GM19395 (cell line): ENCODE data around the gene TGM5.
"Not testable (repeated sequence)": the region's sequence is repeated elsewhere in the genome, so short reads cannot be mapped to it uniquely, and the experiment has no call there.

ENCODE experiments used
- ATAC-seq: cut with Tn5 transposase; IDR thresholded peaks from one replicate; pipeline ENCODE4 v1.9.1; 2021; ENCODE audit warnings: mild to moderate bottlenecking, moderate library complexity; ENCODE audit not compliant: unreplicated experiment

The TGM5 gene

DNA sequence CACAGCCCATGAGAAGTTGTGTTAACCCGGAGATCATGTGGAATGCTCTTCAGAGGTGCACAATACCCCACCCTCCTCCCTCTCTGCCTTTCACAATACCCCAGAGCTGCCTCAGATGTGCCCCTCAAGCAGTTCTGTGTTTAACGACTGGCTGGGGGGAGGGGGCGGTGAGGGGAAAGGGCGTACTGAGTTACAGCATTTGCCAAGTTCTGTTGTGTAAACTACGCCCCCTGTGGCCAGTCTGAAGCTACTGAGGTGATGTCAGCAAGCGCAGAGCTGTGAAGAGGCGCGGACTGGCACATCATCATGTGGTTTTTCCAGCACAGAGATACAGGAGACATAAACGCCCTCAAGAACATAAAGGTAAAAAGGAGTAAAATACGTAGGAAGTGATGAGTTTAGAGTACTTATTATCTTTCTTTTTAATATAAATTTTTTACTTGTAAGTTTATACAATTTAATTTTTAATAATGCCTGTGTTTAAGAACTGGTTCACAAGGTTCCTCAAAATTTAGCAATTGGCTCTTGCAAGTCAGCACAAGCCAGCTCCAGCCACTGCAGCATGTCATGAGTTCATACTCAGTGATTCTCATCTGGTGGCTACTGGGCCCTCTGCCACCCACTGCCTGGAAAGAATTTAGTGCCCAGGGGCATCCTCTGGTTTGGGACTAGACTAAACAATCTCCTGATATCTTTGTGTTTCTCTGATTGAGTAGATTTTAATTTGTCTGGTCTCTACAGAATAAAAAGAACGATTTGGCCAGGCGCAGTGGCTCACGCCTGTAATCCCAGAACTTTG is 47.6 kb downstream of the TGM5 start:
- no peak for ATAC-seq

DNA sequence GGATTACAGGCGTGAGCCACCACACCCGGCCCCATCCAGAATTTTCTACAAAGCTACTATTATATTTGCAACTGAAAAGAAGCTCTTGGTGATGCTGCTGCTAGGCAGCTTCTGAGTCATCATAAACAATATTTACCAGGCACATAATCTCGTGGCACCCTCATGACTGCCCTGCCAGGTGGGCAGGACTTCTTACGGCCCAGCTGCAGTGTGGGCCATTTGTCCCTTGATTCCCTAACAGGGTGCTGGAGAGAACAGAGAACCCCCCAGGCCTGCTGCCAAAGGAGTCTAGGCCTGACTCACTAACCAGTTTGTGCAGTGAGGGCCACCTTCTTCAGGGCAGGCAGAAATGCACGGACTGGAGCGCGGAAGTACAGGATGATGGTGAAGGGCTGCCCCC is 50.8 kb downstream of the TGM5 start:
- no peak for ATAC-seq

DNA sequence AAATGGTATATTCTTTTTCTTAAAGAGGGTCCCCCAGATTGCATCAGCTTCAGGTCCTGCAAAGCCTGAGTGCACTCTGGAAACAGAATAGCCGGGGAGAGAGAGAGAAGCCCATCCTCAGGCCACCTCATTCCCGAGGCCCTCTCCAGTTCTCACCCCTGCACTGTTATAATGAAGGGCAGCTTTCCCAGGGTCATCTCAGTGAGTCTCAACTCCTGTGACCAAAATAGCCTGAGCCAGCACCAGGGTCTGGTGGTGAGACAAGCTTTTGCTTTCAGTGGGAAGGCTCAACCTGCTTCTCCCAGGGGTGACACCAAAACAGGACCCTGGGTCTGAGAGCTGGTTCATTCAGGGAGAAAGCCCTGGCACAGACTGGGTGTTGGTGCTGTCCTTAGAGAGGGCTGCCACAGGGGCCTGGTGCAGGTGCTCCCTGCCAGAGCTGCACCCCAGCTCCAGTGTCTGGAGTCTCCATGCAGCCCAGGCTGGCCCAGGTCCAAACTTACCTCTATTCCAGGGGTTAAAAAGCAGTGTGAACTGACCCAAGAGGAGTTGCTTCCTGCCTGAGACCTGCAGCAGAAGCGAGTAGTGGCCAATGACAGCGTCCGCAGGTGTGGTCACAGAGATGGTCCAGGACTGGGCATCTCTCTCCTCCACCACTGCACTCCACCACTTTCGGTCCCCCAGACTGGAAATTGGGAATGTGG is 52.0 kb downstream of the TGM5 start:
- no peak for ATAC-seq

DNA sequence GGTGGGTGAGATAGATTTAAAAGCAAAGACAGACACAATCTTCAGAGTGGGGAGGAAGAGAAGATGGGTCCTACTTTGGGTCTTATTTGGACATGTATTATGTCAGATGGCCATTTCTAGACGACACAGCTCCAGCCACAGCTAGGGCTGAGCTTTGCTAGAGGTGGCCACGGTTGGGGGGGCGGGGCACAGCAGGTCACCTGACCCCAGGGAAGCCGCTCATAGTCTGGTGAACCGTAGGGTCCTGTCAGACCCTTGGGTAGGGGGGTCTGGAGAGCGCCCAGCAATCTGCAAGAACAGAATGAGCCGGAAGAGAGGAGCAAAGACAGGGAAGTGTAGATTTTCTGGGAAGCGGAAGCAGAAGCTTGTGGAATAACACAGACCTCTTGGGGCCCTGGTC is 52.6 kb downstream of the TGM5 start:
- no peak for ATAC-seq

DNA sequence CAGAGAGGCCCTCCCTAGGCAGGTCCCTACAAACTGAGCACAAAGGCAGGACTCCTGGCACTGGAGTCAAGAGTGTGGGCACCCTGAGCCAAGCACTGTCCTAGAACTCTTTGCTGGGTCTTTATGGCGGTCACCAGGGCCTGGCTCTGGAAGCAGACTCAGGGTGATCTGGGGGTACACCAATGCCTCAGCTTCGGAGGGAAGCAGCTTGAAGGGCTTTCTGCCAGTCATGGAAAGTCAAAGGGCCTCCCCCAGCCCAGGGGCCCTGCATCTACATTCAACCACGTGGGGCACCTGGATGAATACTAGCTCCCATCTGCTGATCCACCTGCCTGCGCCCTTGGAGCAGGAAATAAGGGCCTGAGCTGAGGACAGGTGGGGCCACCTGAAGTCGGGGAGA is 53.3 kb downstream of the TGM5 start:
- ATAC-seq: no peak

DNA sequence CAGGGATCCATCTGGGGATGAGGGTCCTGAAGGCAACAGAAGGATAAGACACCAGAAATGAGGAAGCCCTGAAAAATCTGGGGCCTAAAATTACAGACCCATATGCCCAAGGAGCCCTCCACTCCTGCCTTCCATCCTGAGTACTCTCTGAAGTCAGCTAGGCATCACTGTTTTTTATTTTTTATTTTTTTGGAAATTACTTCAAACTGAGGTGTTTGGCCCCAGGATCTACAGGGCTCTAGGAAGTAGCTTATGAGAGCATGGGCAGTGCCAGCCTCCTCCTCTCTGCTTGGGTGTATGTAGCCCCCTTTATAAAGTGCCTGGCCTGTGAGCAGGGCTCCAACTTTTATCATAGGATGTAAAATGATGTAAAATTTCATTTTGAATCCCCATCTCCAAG is 53.8 kb downstream of the TGM5 start:
- ATAC-seq: no peak

DNA sequence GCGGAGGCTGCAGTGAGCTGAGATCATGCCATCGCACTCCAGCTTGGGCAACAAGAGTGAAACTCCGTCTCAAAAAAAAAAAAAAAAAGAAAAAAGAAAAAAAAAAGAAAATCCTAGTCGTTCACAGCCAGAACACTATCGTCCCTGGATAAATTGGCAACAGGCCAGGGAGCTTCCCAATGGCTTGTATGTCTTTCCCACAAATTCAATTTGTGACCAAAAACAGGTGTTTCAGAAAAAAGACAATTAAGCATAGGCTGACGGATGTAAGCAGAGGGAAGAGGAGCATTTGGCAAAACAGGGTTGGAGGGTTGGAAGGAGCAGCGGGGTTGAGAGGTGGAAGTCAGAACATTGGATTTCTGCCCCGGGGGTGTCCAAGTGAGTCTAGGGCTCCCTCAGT is 54.4 kb downstream of the TGM5 start:
- ATAC-seq: no peak

DNA sequence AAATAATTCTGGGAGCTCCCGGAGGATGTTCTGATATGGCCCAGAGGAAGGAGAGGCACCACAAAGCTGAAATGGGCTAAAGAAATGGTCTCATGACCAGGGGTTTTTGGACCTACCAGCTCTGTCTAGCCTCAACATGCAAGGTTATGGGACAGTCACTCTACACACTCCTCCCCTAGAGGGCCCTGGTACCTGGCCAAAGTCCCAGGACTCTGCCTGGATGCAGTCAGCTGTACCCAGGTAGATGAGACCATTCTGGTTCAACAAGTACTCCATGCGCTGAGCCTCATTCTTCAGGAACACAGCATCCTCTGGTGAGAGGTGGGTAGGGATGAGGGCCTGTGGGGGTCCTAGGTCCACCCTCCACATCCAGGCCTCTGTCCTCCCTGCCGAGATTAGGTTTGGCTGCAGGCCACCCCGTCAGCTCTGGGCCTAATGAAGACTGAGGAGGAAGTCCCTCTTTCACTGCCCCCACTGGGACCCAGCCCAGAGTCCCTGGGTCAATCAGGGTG is 55.4 kb downstream of the TGM5 start:
- ATAC-seq: no peak

DNA sequence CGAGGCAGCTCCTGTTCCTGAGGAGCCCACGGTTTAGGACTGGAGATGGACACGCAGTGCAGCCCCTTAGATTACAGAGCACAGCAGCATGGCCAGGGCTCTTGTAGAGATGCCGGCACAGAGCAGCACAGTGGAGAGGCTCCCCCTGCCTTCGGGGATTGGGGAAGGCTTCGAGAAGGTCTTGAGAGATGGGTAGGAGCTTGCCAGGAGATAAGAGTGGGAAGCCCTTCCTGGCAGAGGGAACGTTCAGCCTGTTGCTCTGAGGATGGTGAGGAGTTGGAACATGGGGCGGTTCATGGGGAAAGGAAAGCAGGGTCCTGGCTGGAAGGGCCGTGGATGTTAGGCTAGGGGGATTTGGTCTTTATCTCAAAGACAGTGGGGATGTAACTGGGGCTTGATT is 55.9 kb downstream of the TGM5 start:
- ATAC-seq: no peak

DNA sequence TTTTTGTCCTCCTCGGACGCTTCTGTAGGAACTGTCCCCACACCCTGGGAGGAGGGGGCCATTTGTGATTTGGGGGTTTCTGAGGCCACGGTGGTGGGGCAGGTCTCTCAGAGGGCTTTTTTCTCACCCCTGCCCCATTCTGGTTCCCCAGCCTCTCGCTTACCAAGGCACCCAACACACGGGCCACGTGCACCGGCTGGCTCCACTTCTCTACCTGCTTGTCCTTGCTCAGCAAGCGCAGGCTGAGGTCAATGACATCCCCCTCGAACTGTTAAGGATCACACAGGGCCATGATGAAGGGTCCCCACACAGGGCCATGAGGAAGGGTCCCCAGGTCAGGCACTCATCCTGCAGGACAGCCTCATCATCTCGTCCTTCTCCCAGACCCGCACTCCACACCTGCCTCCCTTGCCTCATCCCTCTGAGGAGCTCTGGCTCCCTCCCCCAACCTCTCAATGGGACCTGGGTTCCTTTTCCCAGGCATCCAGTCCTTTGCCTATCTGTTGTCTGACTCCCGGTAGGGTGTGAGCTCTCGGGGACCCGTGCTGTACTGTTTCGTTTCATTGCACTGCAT is 56.5 kb downstream of the TGM5 start:
- ATAC-seq: no peak

DNA sequence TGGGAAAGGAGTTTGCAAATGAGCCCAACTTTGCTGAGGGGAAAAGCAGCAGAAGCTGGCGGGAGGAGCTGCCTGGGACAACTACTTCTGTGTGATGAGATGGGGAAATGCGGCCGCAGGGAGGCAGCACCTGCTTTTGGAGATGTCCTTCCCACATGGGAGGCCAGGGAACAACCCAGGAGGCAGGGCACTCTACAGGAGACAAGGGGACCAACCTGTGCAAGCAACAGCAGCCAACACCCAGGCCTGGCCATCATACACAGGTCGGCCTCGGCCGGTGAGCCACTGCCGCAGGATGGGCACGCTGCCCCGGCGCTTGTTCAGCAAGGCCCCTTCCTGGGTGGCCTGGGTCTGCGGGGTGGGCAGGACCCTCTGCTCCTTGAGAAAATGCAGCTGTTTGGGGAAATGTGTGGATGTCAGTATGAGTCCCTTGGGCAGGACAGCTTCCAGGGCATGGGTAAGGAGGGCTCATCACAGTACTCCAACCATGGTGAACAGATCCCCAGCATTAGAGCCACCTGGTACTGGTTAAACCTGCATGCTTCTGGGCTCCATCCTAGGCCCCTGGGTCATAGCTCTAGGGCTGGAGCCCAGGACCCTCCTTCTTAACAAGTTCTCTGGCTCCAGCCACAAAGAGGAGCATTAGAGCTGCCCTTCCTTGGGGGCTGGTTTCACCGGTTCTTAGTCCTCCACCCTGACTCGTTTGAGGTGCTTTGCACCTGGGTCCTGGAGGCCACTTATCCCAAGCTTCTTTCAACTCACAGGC is 57.5 kb downstream of the TGM5 start:
- ATAC-seq: no peak

DNA sequence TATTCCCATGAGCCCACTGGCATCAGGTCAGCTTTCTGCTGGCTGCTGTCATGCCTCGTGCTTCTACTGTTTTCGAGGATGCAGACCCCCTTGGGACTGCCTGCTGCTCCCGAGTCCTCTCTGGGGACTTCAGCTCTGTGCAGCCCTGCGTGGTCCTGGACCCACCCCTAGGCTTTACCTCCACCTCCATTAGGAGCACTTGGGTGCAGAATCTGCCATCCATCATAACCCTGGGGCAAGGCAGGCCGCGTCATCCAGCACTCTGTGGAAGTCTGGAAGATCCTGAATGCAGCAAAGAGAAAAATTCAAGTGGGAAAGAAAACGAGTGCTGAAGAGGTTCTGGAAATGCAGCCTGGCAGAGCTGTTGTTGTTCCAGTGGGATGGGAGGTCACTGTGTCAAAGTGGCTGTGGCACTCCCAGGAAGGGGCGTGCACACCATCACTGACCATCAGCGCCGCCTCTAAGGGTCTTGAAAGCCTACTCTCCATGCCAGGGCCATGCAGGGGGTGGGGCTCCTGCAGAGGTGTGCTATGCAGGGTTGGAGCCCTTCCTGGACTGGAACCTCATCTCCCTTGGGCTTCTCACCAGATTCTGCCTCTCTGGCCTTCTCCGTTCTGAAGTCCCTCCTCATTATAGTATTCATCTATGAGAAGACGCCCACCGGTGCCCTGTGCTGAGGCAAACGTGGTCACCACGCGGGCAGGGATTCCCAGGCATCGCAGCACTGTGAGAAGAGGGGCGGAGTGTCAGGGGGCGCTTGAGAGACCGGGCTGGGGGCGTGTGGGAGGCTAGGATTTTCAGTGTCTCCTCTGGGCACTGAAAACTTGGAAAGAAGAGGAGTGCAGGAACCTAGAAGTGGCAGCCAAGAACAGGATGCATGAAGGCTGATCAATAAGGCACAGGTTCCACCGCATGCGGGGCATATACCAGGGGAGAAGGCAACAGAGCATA is 58.4 kb downstream of the TGM5 start:
- no peak for ATAC-seq

DNA sequence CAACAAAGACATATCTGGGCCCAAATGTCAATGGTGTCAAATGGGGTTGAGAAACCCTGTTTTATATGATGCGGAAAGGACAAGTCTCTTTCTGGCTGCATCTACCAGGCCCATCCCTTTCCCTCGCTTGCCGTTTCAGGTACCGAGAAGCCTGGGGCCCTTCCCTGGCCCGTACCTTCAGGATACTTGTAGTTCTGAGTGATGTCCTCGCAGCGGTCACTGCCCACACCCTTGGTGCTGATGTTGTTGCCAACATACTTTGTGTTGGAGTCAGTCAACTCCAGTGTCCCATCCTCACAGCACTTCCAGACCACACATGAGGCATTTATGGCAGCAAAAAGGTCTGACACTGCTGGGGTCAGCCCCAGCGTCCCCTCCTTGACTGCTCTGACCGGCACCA is 59.7 kb downstream of the TGM5 start:
- no peak for ATAC-seq

DNA sequence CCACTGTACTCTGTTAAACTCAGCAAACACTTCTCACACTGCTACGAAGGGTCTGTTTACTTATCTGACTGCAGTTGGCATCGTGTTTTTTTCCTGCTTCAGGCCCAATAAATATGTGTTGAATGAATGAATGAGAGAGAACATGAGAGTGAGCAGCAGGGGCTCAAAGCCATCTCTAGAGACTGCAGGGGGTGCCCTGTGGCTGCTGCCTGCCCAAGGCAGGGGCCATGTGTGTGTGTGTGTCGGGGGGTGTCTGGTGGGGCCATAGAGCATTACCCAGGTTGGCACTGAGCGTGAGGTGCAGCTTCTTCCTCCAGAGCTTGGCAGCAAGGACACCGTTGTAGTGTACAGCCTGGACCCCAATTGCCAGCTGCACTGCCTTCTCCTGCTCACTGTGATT is 60.7 kb downstream of the TGM5 start:
- no peak for ATAC-seq

DNA sequence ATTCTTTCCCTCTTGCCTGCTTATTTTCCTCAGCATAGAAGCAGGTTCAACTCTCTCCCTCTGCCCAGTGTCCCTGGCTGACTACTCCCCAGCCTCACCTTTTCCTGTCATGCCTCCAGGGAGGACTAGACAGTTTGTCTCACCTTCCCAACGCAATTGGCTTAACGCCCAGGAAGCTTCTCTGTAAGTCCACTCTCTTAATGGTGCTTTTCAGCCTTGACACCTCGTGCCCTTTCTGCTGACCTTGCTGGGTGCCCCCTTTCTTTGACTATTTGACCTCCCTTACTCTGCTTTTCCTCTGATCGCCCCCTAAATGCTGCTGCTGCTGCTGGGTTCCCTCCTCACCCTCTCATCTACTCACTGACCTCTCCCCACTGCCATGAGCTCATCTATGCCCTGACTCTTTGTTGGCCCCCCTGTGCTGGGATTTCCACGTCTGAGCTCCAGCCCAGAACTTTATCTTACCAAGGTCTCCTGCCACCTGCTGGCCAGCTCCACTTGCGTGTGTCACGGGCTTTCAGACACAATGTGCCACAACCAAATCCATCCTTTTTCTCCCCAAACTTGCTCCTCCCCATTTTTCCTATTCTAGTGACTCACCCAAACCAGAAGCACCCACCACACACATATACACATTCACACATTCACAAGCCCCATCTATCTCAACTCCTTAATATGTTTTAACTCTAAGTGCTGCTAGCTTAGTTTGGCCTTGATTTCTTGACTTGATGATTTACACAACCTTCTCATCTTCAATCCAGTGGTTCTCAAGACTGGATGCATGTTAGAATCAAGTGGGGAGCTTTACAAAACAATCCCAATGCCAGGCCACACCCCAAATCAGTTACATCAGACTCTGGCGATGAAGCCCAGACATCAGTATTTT is 62.5 kb downstream of the TGM5 start:
- no peak for ATAC-seq

DNA sequence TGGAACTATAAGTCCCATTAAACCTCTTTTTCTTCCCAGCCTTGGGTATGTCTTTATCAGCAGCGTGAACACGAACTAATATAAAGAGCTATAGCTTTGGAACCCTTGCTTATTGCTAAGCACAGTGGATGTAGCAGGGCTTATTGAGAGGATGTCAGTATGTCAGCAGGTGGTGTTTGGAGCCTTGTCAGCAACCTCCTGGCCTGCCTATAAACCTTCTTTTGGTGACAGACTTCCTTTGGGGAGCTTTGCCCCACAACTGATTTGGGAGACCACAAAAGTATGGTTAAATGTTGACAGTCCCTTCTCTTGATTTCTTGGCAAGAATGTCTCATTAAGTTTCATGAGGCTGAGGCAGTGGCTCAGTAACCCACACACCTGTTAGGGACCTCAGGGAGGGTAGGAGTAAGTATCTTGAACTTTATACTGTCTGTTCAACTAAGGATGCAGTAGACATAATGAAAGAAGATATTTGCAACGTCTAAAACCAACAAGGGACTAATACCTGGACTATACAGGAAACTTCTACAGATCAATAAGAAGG is 66.7 kb downstream of the TGM5 start:
- no peak for ATAC-seq

DNA sequence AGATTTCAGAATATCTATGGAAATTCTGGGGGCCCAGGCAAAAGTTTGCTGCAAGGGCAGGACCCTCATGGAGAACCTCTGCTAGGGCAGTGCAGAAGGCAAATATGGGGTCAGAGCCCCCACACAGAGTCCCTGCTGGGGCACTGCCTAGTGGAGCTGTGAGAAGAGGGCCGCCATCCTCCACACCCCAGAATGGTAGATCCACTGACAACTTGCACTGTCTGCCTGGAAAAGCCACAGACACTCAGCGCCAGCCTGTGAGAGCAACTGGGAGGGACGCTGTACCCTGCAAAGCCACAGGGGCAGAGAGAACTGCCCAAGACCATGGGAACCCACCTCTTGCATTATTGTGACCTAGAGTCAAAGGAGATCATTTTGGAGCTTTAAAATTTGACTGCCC is 67.7 kb downstream of the TGM5 start:
- no peak for ATAC-seq

DNA sequence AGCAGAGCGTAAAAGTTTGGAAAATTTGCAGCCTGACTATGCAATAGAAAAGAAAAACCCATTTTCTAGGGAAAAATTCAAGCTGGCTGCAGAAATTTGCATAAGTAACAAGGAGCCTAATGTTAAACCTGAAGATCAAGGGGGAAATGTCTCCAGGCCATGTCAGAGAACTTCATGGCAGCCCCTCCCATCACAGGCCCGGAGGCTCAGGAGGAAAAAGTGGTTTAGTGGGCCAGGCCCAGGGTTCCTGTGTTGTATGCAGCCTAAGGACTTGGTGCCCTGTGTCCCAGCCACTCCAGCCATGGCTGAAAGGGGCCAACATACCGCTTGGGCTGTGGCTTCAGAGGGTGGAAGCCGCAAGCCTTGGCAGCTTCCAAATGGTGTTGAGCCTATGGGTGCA is 68.2 kb downstream of the TGM5 start:
- not testable (repeated sequence) for ATAC-seq

DNA sequence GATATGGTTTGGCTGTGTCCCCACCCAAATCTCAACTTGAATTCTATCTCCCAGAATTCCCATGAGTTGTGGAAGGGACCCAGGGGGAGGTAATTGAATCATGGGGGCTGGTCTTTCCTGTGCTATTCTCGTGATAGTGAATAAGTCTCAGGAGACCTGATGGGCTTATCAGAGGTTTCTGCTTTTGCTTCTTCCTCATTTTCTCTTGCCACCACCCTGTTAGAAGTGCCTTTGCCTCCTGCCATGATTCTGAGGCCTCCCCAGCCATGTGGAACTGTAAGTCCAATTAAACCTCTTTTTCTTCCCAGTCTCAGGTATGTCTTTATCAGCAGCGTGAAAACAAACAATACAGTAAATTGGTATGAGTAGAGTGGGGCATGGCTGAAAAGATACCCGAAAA is 69.0 kb downstream of the TGM5 start:
- ATAC-seq: not testable (repeated sequence)
